D341Med (cell line): Measurements from ENCODE around the gene CYP4A22.
"Not testable (repeated sequence)": the region's sequence is repeated elsewhere in the genome, so short reads cannot be mapped to it uniquely, and the experiment has no call there.

Experiments
- DNase-seq: peaks from one replicate; pipeline ENCODE4 v3.0.0; 2012; ENCODE audit warnings: low spot score

Gene CYP4A22

GRCh38 chr1:47157957-47158356 is 20.7 kb downstream of the CYP4A22 start:
- DNase-seq, result not testable (repeated sequence)

- no peak for DNase-seq
Measured at GRCh38 chr1:47160716-47161115, 23.5 kb downstream of the CYP4A22 start.

GRCh38 chr1:47161298-47162040 is 24.2 kb downstream of the CYP4A22 start:
- DNase-seq, result no peak

- no peak for DNase-seq
Measured at GRCh38 chr1:47164552-47164951, 27.3 kb downstream of the CYP4A22 start.

- DNase-seq, result no peak
Measured at GRCh38 chr1:47172782-47173181, 35.5 kb downstream of the CYP4A22 start.

GRCh38 chr1:47174656-47175020 is 37.4 kb downstream of the CYP4A22 start:
- no peak for DNase-seq

- peak; percentile 77 for DNase-seq
Measured at GRCh38 chr1:47175227-47175934, 38.1 kb downstream of the CYP4A22 start.

GRCh38 chr1:47178020-47178419 is 40.8 kb downstream of the CYP4A22 start:
- no peak for DNase-seq

GRCh38 chr1:47178654-47179016 is 41.4 kb downstream of the CYP4A22 start:
- DNase-seq, result no peak

- DNase-seq, result peak; percentile 84
Measured at GRCh38 chr1:47179017-47179987, 42.1 kb downstream of the CYP4A22 start.

GRCh38 chr1:47179988-47180563 is 42.8 kb downstream of the CYP4A22 start:
- peak; percentile 20 for DNase-seq

- no peak for DNase-seq
Measured at GRCh38 chr1:47180603-47181094, 43.4 kb downstream of the CYP4A22 start.

- peak; percentile 17 for DNase-seq
Measured at GRCh38 chr1:47181095-47181954, 44.1 kb downstream of the CYP4A22 start.

GRCh38 chr1:47181955-47182675 is 44.9 kb downstream of the CYP4A22 start:
- peak; percentile 5 for DNase-seq

- DNase-seq, result no peak
Measured at GRCh38 chr1:47182676-47183235, 45.5 kb downstream of the CYP4A22 start.

- DNase-seq, result no peak
Measured at GRCh38 chr1:47183308-47184089, 46.3 kb downstream of the CYP4A22 start.

GRCh38 chr1:47184090-47184821 is 47.0 kb downstream of the CYP4A22 start:
- no peak for DNase-seq
